DMS 273 (cell line): ENCODE results near the gene RELA.
"Not testable (repeated sequence)": the region's sequence is repeated elsewhere in the genome, so short reads cannot be mapped to it uniquely, and the experiment has no call there.

ENCODE experiments used
- DNase-seq: peaks from one replicate; lab custom pipeline; 2025; ENCODE audit not compliant: unreplicated experiment; lab: John Stamatoyannopoulos, UW

RELA gene

DNA sequence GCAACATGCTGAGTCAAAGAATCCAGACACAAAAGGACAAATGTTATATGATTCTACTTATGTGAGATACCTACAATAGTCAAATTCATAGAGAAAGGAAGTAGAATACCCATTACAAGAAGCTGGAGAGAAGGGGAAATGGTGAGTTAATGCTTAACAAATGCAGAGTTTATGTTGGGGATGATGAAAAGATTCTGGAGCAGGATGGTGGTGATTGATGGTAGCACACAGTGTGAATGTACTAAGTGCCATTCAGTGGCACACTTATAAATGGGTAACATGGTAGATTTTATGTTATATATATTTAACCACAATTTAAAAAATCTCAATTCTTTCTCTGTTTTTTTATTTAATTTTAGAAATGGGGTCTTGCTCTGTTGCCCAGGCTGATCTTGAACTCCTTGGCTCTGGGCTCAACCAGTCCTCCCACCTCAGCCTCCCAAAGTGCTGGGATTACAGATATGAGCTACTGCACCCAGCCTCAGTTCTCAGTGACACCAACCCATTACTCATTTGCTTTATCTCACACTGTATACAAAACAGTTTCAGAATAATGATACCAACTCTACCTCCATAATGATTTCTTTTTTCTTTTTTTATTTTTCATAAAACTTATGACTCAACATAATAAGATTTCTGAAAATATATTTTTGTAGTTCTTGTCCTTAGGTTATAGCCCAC, 9.6 kb upstream of the RELA start:
- no peak for DNase-seq

DNA sequence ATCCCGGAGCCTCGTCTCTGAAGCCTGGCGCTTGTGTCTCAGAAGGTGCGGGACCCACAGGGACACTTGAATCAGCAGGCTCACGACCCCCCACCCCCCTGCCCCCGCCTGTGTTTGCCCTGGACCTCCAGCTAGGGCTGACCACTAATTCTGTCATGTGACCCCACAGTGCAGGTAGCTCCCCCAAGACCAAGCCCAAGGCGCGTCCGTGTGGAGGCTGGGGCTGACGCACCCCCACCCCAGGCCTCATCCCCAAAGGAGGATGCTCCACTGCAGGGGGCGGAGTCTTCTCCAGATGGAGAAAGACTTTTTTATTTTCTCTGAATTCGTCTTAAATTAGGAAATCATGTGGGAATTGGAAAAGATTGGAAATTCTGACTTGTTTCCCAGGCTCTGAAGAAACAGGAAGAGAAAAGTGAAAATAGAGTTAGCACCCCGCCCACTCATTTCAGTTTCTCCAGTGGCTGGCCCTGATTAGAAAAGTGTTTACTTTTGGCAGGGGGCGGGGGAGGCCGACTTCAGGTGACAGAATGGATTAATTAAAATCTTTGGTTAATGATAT, 1.0 kb upstream of the RELA start:
- DNase-seq, result peak; percentile 58

DNA sequence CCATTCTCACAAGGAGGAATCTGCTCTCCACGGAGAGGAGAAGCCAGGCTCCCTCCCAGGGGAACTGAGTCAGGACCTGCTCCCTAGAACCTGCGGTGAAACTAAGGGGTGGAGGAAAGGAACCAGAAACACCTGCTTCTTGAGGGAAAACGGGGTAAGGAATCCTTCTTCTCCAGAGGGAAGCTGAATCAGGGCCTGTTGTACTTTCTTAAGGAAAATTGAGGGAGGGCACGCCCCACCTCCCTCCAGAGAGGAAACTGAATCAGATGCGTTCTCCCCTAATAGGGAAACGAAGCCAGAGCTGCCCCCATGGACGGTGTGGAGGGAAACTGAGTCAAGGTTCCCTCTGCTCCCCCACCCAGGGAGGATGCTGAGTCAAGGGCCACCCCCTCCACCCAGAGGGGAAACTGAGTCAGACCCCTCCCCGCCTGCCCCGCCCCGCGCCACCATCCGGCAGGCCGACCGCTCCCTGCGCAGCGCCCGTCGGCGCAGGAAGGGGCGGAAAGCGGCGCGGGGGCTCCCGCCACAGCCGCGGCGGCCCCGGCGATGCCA, 393 bp downstream of the RELA start:
- DNase-seq, result no peak

DNA sequence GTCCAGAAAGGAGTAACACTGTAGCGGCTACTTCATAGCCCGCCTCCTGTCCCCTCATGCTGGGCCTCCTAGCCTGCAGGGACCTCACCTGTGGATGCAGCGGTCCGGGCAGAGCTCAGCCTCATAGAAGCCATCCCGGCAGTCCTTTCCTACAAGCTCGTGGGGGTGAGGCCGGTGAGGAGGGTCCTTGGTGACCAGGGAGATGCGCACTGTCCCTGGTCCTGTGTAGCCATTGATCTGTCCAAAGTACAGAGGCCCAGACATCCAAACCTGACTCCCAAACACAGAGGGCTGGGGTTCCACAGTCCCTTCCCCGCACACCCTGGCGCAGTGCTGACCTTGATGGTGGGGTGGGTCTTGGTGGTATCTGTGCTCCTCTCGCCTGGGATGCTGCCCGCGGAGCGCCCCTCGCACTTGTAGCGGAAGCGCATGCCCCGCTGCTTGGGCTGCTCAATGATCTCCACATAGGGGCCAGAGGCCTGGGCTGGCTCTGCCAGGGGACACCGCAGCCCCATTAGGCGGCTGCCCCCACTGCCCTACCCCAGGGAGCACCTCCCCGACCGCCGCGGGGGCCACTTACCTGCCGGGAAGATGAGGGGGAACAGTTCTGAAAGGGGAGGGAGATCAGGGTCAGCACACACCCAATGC, 993 bp downstream of the RELA start:
- no peak for DNase-seq

DNA sequence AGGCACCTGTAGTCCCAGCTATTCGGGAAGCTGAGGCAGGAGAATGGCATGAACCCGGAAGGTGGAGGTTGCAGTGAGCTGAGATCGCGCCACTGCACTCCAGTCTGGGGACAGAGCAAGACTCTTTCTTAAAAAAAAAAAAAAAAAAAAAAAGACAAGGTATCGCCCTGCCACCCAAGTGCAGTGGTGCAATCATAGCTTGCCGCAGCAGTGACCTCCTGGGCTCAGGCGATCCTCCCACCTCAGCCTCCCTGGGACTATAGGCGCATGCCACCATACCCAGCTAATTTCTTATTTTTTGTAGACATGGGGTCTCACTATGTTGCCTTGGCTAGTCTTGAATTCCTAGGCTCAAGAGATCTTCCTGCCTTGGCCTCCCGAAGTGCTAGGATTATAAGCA, 1.8 kb downstream of the RELA start:
- not testable (repeated sequence) for DNase-seq

DNA sequence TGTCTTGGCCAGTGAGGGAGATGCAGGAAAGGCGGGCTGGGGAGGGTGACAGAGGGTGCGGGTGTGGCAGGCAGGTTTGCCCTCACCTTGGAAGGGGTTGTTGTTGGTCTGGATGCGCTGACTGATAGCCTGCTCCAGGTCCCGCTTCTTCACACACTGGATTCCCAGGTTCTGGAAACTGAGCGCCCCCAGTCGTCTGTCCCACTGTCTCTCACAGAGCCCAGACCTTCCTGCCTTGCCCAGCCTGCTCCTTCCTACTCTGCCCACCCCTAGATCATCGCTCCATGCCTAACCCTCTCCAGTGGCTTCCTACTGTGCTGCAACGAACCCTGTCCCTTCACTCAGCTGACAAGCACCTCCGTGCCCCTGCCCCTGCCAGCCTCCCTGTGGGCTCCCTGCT, 2.7 kb downstream of the RELA start:
- no peak for DNase-seq

DNA sequence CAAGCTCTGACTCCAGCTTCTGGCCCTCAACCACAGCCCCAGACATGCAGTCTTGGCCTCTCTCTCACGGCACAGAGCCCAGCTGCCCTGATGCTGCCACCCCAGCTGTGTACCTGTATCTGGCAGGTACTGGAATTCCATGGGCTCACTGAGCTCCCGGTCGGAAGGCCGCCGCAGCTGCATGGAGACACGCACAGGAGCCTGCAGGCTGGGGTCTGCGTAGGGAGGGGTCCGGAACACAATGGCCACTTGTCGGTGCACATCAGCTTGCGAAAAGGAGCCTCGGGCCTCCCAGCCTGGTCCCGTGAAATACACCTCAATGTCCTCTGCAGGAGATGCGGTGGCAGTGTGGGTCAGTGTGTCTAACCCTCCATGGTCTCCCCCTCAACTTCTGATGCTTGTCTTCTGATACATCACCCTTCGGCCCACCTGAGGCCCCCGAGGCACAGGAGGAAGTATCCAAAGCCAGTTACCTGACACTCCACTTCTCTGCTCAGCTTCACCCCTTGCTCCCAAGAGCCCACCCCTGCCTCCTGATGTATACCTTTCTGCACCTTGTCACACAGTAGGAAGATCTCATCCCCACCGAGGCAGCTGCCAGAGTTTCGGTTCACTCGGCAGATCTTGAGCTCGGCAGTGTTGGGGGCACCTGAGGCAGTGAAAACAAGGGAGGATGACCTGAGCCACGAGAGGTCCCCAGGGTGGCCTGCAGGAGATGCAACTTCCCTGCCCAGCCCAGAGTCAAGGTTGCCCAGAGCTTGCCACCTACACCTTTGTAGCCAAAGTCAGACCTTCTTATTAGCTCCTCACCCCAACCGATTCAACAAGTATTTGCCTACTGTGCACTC, 4.3 kb downstream of the RELA start:
- no peak for DNase-seq

DNA sequence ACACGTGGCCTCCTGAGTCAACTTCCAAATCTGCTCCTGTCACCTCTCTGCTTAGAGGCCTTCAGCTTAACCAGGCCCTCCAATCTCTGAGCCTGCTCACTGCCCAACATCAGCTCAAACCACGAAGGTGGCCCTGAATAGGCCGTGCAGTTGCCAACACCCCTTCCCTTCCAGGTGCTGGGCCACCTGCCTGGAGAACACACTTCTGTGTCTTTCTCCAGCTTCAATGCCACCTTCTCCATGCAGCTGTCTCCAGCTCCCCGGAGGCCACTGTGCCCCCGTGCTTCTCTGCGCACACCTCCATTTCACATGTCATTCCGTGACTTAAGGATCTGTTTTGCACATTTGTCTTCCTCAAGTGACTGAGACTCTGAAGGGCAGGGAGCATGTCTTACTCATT, 5.3 kb downstream of the RELA start:
- DNase-seq, result no peak

DNA sequence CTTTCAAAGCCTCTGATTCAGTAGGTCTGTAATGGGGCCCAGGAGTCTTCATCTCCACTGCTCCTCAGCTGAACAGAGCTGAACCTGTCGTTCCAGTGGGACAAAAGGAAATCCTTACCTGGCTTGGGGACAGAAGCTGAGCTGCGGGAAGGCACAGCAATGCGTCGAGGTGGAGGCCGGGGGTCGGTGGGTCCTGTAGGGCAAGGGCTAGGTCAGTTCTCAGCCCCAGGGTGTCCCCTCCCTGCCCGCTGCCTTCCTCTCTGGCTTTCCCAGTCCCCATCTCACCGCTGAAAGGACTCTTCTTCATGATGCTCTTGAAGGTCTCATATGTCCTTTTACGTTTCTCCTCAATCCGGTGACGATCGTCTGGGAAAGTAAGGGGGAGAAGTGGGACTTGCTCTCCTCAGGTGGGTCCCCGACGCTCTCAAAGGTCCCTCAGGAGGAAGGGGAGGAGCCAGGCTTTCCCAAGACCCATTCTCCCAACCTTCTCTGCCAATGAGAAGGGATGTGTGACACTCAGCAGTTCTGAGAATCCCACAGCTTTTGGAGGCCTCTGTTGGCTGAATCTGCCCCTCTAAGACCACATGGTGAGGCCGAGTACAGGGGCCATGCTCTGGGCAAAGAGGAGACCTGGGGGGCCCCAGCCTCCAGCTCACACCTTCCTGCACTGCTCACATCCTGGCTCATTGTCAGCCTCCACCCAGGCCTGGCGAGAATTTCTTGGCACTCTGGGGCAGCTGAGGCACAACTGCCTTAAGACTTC, 7.0 kb downstream of the RELA start:
- DNase-seq, result no peak

DNA sequence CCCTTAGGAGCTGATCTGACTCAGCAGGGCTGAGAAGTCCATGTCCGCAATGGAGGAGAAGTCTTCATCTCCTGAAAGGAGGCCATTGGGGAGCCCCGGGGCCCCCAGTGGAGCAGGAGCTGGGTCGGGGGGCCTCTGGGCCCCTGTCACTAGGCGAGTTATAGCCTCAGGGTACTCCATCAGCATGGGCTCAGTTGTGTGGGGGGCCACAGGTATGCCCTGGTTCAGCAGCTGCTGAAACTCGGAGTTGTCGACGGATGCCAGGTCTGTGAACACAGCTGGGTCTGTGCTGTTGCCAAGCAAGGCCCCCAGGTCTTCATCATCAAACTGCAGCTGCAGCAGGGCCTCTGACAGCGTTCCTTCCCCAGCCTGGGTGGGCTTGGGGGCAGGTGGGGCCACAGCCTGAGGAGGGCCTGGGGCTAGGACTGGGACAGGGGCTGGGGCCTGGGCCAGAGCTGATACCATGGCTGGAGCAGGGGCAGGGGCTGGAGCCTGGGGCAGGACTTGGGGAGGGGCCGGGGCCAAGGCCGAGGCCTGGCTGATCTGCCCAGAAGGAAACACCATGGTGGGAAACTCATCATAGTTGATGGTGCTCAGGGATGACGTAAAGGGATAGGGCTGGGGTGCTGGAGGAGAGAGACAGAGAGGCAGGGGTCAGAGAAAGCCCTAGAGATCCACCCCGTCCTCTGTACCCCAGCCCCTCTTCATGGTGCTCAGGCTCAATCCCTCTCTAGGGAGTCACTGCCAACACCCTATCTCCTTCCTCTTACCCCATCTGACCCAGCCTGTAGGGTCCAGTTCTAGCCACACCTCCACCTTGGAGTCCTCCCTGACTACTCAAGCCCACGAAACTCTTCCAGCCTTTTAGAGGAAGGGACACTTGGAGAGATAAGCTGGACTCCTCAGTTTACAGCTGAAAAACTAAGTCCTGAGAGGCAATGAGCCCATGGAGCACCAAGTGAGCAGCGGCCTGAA, 8.1 kb downstream of the RELA start:
- no peak for DNase-seq

DNA sequence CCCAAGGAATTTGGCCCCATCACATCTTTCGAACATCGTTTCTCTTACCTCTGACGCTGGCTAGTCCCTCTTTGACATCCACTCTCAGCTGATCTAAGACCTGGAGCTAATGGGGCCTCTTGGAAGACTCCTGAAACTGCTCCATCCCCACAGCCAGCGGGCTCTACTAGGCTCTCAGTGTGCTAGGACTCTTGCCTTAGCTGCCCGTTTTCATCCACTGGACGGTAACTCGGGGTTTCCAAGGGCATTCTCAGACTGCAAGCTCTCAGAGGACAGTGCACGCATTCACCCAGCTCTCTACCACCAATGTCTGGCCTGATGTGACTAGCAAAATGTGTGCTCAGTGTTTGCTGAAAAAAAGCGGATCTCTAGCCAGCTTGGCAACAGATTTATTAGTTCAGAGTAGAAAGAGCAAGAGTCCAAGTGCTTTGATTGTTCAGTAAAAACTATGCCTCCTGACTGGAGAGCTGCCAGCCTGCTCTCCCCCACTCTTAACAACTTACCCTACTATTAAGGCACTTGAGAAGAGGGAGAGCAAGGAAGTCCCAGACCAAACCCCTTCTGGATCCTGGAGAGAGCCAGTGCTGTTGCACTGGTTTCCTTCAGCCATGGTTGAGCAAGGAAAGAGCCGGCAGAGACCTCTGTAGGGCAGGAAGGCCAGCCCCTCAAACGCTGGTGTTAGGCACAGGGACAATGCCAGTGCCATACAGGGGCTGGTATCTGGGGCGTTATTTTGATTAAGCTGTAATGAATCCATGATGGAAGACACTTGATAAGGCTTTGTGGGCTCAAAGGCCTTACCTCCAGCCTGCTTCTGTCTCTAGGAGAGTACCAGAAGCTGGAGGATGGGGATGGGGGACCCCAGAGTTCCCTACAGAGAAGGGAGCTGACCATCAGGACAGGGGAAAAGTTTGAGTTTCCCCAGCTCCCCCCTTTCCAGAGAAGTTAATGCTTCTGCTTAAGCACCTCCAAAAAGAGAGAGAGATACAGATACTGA, 9.2 kb downstream of the RELA start:
- no peak for DNase-seq

DNA sequence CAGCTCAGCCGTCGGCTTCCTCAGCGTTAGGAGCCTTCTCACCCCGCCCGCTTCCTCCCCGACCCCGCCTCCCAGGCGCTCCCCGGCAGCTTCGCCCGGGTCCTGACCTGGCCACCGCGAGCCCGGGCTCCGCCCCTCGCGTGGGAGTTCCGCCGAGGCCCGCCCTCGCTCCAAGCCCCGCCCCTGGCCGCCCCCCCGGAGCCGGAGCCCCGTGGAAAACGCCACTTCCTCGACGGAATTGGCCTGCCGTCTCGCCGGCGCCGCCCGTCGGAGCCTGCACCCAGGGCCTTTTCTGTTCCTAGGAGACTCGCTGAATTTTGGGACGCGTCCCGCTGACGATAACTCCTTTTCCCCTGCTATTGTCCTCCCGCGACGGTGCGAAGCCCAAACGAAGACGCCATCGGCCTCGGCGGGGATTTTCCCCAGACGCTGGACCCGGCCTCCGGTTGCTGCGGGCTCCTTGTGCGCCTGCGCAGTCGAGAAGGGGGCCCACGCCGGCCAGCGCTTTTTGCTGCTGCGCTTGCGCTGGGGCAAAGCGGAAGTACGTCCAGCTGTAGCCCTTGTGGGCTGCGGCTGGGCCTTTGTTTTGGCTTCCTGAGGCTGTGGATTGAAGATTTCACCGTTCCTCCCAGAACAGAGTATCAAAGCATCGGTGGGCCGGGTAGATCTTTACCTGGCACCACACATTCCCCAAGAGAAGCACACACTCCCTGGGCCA, 10.0 kb downstream of the RELA start:
- DNase-seq, result peak; percentile 86

DNA sequence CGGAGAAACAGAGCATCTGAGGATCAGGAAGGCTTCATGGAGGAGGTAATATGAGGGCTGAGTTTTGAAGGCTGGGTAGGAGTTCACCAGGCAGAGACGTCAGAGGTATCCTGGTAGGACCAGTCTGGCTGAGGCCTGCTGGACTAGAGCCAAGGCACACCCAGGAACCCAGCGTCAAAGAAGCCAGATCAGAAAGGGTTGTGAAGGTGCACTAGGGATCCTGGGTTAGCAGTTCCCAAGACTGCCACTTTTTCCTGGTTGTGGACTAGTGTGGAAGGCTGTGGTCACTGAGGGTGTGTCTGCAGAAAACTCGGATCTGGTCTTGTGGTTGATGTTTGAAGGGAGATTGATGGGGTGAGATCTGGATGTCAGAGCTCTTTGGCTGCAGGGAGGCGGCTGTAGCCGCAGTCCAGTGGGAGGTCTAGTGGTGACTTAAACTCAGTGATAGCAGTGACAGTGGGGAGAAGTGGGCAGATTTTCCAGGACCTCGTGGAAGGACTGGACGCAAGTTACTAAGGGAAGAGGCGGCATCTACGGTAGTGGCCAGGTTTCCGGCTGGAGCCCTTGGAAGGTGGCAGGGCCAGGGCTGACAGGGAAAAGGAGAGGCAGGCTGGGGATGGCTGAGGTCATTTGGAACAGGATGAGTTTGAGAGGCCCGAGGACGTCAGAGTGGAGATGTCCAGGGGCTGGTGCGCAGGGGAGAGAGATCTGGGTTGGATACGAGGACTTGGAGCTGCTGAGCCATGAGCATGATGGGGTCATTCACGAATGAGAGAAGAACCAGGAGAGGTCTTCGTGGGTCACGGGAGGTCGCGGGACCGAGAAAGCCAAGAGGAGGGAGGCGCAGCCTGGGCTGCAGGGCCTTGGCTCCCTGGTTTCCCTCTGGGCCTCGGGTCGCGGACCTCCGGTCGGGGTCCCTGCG, 10.9 kb downstream of the RELA start:
- no peak for DNase-seq

DNA sequence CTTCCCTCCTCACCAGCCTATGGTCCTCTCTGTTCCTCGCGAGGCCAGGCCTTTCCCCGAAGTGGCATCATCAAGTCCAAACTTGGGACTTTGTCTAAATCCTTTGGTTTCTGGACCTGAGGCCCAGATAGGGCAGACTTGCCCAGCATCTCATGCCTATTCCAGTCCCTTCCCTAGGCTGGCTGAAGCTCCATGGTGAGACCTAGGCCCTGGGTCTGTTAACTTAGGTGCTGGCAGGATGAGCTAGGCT, 11.5 kb downstream of the RELA start:
- no peak for DNase-seq

DNA sequence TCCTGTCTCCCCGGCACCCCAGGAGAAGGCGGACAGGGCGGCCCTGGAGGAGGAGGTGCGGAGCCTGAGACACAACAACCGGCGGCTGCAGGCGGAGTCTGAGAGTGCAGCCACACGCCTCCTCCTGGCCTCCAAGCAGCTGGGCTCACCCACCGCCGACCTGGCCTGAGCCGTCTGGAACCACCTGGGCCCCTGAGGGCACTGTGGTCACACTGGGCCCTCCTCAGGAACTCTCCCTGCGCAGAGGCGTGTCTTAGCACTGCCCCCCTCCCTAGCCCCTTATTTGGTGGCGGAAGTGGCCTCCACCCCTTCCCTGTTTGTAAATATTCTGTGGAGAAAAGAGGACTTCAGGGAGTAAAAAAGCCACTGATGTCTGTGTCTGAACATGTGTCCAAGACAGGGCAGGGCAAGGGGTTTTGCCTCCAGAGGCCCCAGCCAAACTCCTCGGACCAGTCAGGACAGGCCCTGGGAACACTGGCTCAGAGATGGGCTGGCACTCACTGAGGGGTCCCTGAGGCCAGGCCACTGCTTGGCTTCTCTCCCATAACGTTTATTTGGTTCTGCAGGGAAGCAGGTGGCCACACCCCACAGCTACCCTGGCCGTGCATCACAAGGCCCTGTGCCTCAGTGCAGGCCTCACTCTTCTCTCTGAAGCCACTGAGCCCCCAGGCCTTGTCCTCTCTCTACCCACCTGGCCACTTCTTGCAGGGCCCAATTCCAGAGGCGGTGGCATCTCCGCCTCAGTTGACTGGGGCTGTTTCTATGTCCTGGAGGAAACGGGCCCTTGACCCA, 12.0 kb downstream of the RELA start:
- no peak for DNase-seq
